H9 (cell line): ENCODE measurements around the gene TMEM82. TPM values are rescaled to one million over a fixed set of nuclear protein-coding genes. Genes with fewer than 3 reads are reported as not detected.

Experiments used
- DNase-seq: peaks from one replicate; pipeline ENCODE4 v3.0.0-alpha.2; 2017
- H2AFZ ChIP-seq: one replicate; pipeline ENCODE4 v1.6.1; 2013; ENCODE audit warnings: mild to moderate bottlenecking, low read length, control low read depth, moderate library complexity
- H2AK5ac ChIP-seq: 2 replicates; pipeline ENCODE4 v1.6.1; 2013; ENCODE audit warnings: low read length, control low read depth, mixed read lengths; ENCODE audit not compliant: insufficient read length
- H2BK120ac ChIP-seq: one replicate; pipeline ENCODE4 v1.6.1; 2013; ENCODE audit warnings: low read depth, mild to moderate bottlenecking, low read length, control low read depth, inconsistent platforms; ENCODE audit not compliant: poor library complexity, severe bottlenecking
- H2BK12ac ChIP-seq: 2 replicates; pipeline ENCODE4 v1.6.1; 2013; ENCODE audit warnings: low read length, control low read depth, mixed read lengths, low read depth; ENCODE audit not compliant: insufficient read length
- H2BK15ac ChIP-seq: 2 replicates; pipeline ENCODE4 v1.6.1; 2013; ENCODE audit warnings: low read depth, low read length, control low read depth
- H2BK20ac ChIP-seq: one replicate; pipeline ENCODE4 v1.6.1; 2013; ENCODE audit warnings: low read depth, mild to moderate bottlenecking, low read length, control low read depth, inconsistent platforms; ENCODE audit not compliant: poor library complexity, severe bottlenecking
- H2BK5ac ChIP-seq: 2 replicates; pipeline ENCODE4 v1.6.1; 2013; ENCODE audit warnings: low read length, control low read depth, mixed read lengths; ENCODE audit not compliant: insufficient read length
- H3K14ac ChIP-seq: 2 replicates; pipeline ENCODE4 v1.6.1; 2013; ENCODE audit warnings: low read length, control low read depth; ENCODE audit not compliant: insufficient read depth
- H3K18ac ChIP-seq: 2 replicates; pipeline ENCODE4 v1.6.1; 2013; ENCODE audit warnings: low read depth, mild to moderate bottlenecking, mixed read lengths, low read length, control low read depth; ENCODE audit not compliant: insufficient read length
- H3K23ac ChIP-seq: 2 replicates; pipeline ENCODE4 v1.6.1; 2013; ENCODE audit warnings: low read length, control low read depth, mixed read lengths, low read depth; ENCODE audit not compliant: insufficient read length
- H3K23me2 ChIP-seq: 2 replicates; pipeline ENCODE4 v1.6.1; 2013; ENCODE audit warnings: low read depth, mild to moderate bottlenecking, mixed read lengths, low read length, control low read depth; ENCODE audit not compliant: insufficient read length, poor library complexity, severe bottlenecking
- H3K27ac ChIP-seq: 2 replicates; pipeline ENCODE4 v1.5.1; 2013; ENCODE audit warnings: low read length, control low read depth, mixed read lengths, low read depth; ENCODE audit not compliant: insufficient read length
- H3K27me3 ChIP-seq: 2 replicates; pipeline ENCODE4 v1.6.1; 2013; ENCODE audit warnings: low read length, control low read depth, inconsistent platforms; ENCODE audit not compliant: insufficient read depth
- H3K4ac ChIP-seq: 2 replicates; pipeline ENCODE4 v1.6.1; 2013; ENCODE audit warnings: low read depth, mild to moderate bottlenecking, control low read depth, inconsistent platforms, low read length, moderate library complexity
- H3K4me1 ChIP-seq: 2 replicates; pipeline ENCODE4 v1.6.1; 2013; ENCODE audit warnings: low read length, control low read depth, inconsistent platforms; ENCODE audit not compliant: insufficient read depth
- H3K4me2 ChIP-seq: 2 replicates; pipeline ENCODE4 v1.6.1; 2013; ENCODE audit warnings: low read length, control low read depth, mixed read lengths; ENCODE audit not compliant: insufficient read length, insufficient read depth
- H3K56ac ChIP-seq: 2 replicates; pipeline ENCODE4 v1.6.1; 2013; ENCODE audit warnings: low read depth, mild to moderate bottlenecking, mixed read lengths, low read length, control low read depth; ENCODE audit not compliant: insufficient read length
- H3K79me1 ChIP-seq: 2 replicates; pipeline ENCODE4 v1.6.1; 2013; ENCODE audit warnings: low read depth, mild to moderate bottlenecking, moderate library complexity, low read length, control low read depth, inconsistent platforms; ENCODE audit not compliant: insufficient read depth, poor library complexity, severe bottlenecking
- H3K79me2 ChIP-seq: 2 replicates; pipeline ENCODE4 v1.6.1; 2013; ENCODE audit warnings: low read length, control low read depth, inconsistent platforms; ENCODE audit not compliant: insufficient read depth
- H3K9ac ChIP-seq: 2 replicates; pipeline ENCODE4 v1.6.1; 2013; ENCODE audit warnings: low read length, control low read depth, mixed read lengths; ENCODE audit not compliant: insufficient read length; ENCODE audit errors: extremely low read depth
- H3K9me3 ChIP-seq: one replicate; pipeline ENCODE4 v1.6.1; 2013; ENCODE audit warnings: low read depth, low read length, inconsistent platforms; ENCODE audit not compliant: control insufficient read depth
- H3T11ph ChIP-seq: one replicate; pipeline ENCODE4 v1.6.1; 2013; ENCODE audit warnings: mild to moderate bottlenecking, low read length, control low read depth, inconsistent platforms
- H4K20me1 ChIP-seq: one replicate; pipeline ENCODE4 v1.6.1; 2013; ENCODE audit not compliant: control insufficient read depth, insufficient read length, insufficient read depth
- H4K5ac ChIP-seq: 2 replicates; pipeline ENCODE4 v1.6.1; 2013; ENCODE audit warnings: low read depth, mild to moderate bottlenecking, mixed read lengths, low read length, control low read depth; ENCODE audit not compliant: insufficient read length
- H4K8ac ChIP-seq: replicated peaks from 2 replicates; pipeline ENCODE4 v1.6.1; 2013; ENCODE audit warnings: low read length, control low read depth, mixed read lengths, low read depth; ENCODE audit not compliant: insufficient read length
- H4K91ac ChIP-seq: 2 replicates; pipeline ENCODE4 v1.6.1; 2013; ENCODE audit warnings: low read depth, mild to moderate bottlenecking, moderate library complexity, mixed read lengths, low read length, control low read depth; ENCODE audit not compliant: insufficient read length
- H3K27ac Mint-ChIP-seq, 3 experiments: 2 replicates in 2 of 3; 3 replicates in 1 of 3; pipeline ENCODE4 v1.8.0; 2020 to 2021; ENCODE audit warnings: mixed read lengths in 3 of 3, mild to moderate bottlenecking in 1 of 3, moderate library complexity in 1 of 3
- H3K27me3 Mint-ChIP-seq: 2 replicates; pipeline ENCODE4 v1.8.0; 2021; ENCODE audit warnings: low read depth, mild to moderate bottlenecking, moderate library complexity, mixed read lengths
- H3K36me3 Mint-ChIP-seq, 3 experiments: 2 replicates in 2 of 3; 3 replicates in 1 of 3; pipeline ENCODE4 v1.8.0; 2020 to 2021; ENCODE audit warnings: low read depth in 3 of 3, mixed read lengths in 3 of 3; ENCODE audit not compliant: insufficient read depth in 1 of 3
- H3K4me1 Mint-ChIP-seq, 2 experiments: 2 replicates each; pipeline ENCODE4 v1.8.0; 2020; ENCODE audit warnings: mixed read lengths in 2 of 2
- H3K4me3 Mint-ChIP-seq, 2 experiments: 2 replicates in 1 of 2; 3 replicates in 1 of 2; pipeline ENCODE4 v1.8.0; 2020 to 2021; ENCODE audit warnings: mild to moderate bottlenecking in 2 of 2, mixed read lengths in 2 of 2, moderate library complexity in 1 of 2
- H3K9me3 Mint-ChIP-seq, 2 experiments: 2 replicates in 1 of 2; 3 replicates in 1 of 2; pipeline ENCODE4 v1.8.0; 2020; ENCODE audit warnings: mild to moderate bottlenecking in 2 of 2, mixed read lengths in 2 of 2, moderate library complexity in 1 of 2
- WGBS: extraction: QIAGEN DNeasy Blood & Tissue Kit; methylation state at CpG from one replicate; pipeline ENCODE4 v1.1.7; 2013; ENCODE audit warnings: missing lambda C conversion rate, low lambda C conversion rate, mixed read lengths; ENCODE audit not compliant: insufficient read length; ENCODE audit errors: extremely low coverage; 5-methylcytosine and 5-hydroxymethylcytosine counted together
- total RNA-seq: library from RNA; stranded (reverse); gene quantifications from 2 replicates; pipeline ENCODE4 v1.2.1, GENCODE V29; 2021
- TF ChIP-seq, protein P1 (sequence below): fragments of 200-600 bp; sonication (generic); conservative IDR thresholded peaks from 3 replicates; pipeline ENCODE4 v1.8.0; 2021; ENCODE audit warnings: antibody characterized with exemption, mild to moderate bottlenecking

The TMEM82 gene
- total RNA-seq, 1 experiment from 2014 or later, result 1.4 TPM

DNA sequence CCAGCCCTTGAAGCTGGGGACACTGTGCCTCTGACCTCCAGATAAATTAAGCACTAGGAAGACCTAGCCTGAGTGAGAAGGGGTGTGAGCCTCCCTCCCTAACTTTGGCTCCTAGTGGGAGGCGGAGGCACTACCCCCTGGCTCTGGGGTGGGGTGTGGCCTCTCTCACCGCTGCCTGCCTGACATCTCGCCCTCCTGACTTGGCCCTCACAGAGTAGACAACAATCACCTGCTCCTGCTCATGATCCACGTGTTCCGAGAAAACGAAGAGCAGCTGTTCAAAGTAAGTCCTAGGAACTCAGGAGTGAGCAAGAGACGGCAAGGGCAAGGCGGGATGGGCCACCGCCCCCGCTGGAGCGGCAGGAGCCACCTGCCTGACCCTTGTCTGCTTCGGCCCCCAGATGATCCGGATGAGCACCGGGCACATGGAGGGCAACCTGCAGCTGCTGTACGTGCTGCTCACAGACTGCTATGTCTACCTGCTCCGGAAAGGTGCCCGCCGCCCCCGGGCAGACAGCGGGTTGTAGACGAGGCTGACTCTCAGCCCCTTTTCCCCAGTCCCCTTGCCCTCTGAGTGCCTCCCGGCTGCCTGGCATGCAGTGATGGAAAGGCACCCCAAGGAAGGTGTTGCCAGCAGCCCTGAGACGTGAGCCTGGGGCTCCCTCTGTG, 14.3 kb upstream of the TMEM82 start:
- Histone ChIP-seq H3K18ac (no peak overlapping the region), H3K9me3 (no peaks in the 10 kb centered on the region), H2AK5ac (no peak overlapping the region), H2BK15ac (no peak overlapping the region), H2BK120ac (no peak overlapping the region), H3K56ac (no peak overlapping the region), H3K79me2 (no peaks in the 10 kb centered on the region), H3K27ac (no peak overlapping the region), H3K4me2 (no peak overlapping the region), H3K27me3 (no peaks in the 10 kb centered on the region), H3K14ac (no peak overlapping the region), H2BK5ac (no peak overlapping the region), H3K23ac (no peak overlapping the region), H3K79me1 (no peaks in the 10 kb centered on the region), H4K8ac (no peak overlapping the region), H3K23me2 (no peaks in the 10 kb centered on the region), H2BK12ac (no peak overlapping the region), H4K20me1 (no peaks in the 10 kb centered on the region), H3K9ac (no peak overlapping the region), H3K4ac (no peak overlapping the region), H2AFZ (no peak overlapping the region), H3K4me1 (no peaks in the 10 kb centered on the region), H3T11ph (no peak overlapping the region), H4K5ac (no peak overlapping the region), H2BK20ac (no peak overlapping the region), H4K91ac (no peak overlapping the region)
- Mint-ChIP-seq H3K4me3 (no peak overlapping the region), H3K36me3 (peaks cover 13 to 47% (median 38%) of the 10 kb centered on the region in 3 experiments; a peak in 5 of 7 replicates), H3K4me1 (0 out of 4 replicates have a peak, but pooled peaks cover 0 to 3% of the 10 kb centered on the region in 2 experiments), H3K27me3 (no peaks in the 10 kb centered on the region), H3K9me3 (no peaks in the 10 kb centered on the region), H3K27ac (no peak overlapping the region)
- TF ChIP-seq, protein P1, sequence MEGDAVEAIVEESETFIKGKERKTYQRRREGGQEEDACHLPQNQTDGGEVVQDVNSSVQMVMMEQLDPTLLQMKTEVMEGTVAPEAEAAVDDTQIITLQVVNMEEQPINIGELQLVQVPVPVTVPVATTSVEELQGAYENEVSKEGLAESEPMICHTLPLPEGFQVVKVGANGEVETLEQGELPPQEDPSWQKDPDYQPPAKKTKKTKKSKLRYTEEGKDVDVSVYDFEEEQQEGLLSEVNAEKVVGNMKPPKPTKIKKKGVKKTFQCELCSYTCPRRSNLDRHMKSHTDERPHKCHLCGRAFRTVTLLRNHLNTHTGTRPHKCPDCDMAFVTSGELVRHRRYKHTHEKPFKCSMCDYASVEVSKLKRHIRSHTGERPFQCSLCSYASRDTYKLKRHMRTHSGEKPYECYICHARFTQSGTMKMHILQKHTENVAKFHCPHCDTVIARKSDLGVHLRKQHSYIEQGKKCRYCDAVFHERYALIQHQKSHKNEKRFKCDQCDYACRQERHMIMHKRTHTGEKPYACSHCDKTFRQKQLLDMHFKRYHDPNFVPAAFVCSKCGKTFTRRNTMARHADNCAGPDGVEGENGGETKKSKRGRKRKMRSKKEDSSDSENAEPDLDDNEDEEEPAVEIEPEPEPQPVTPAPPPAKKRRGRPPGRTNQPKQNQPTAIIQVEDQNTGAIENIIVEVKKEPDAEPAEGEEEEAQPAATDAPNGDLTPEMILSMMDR, result no peak
- DNase-seq, result no peak
- WGBS, result no CpG with 5 or more reads among the region's 23 CpGs
